Superior temporal gyrus (tissue), 1 donor: ENCODE data around the gene LRP2BP.

Source experiments
- DNase-seq: peaks from one replicate; pipeline ENCODE4 v3.0.0-alpha.2; 2016; ENCODE audit errors: extremely low spot score

LRP2BP gene

GRCh38 chr4:185395238-185395955 is at the start of gene LRP2BP:
LRP2BP (minus strand) TSS chr4:185395924; CDS start chr4:185378186, 17,738 bp downstream.
- DNase-seq: peak; percentile 95

- no peak for DNase-seq
These were observed 49.5 kb upstream of the LRP2BP start for GRCh38 chr4:185445209-185445608.

- DNase-seq: no peak
These were observed 45.8 kb upstream of the LRP2BP start for GRCh38 chr4:185441479-185441878.

GRCh38 chr4:185437809-185438208 is 42.1 kb upstream of the LRP2BP start:
- no peak for DNase-seq

GRCh38 chr4:185435466-185435865 is 39.7 kb upstream of the LRP2BP start:
- no peak for DNase-seq

- DNase-seq: no peak
These were observed 33.9 kb upstream of the LRP2BP start for GRCh38 chr4:185429660-185430059.

GRCh38 chr4:185426960-185427688 is 31.4 kb upstream of the LRP2BP start:
- no peak for DNase-seq

- DNase-seq: peak; percentile 94
These were observed 30.1 kb upstream of the LRP2BP start, which contains the start of gene UFSP2 for GRCh38 chr4:185425647-185426352. UFSP2 (minus strand) TSS chr4:185425964; CDS start chr4:185425868, 96 bp downstream.

GRCh38 chr4:185424905-185425646 is 29.4 kb upstream of the LRP2BP start:
- no peak for DNase-seq

GRCh38 chr4:185421366-185422124 is 25.8 kb upstream of the LRP2BP start:
- DNase-seq: no peak

- no peak for DNase-seq
These were observed 21.2 kb upstream of the LRP2BP start for GRCh38 chr4:185416955-185417354.

- DNase-seq: no peak
These were observed 16.7 kb upstream of the LRP2BP start for GRCh38 chr4:185412412-185412811.

GRCh38 chr4:185411849-185412248 is 16.1 kb upstream of the LRP2BP start:
- DNase-seq: no peak

- DNase-seq: no peak
These were observed 12.7 kb upstream of the LRP2BP start for GRCh38 chr4:185408432-185408831.

GRCh38 chr4:185405296-185405999 is 9.7 kb upstream of the LRP2BP start:
- no peak for DNase-seq

GRCh38 chr4:185404031-185404430 is 8.3 kb upstream of the LRP2BP start:
- no peak for DNase-seq

- peak; percentile 62 for DNase-seq
These were observed 3.7 kb upstream of the LRP2BP start for GRCh38 chr4:185399466-185399865.

GRCh38 chr4:185398618-185399017 is 2.9 kb upstream of the LRP2BP start:
- no peak for DNase-seq

GRCh38 chr4:185396724-185397385 is 1.1 kb upstream of the LRP2BP start, which contains the start of gene ANKRD37:
ANKRD37 (plus strand) TSS chr4:185396841; CDS start chr4:185396924, 83 bp downstream.
- DNase-seq: no peak
